ENCODE results near the gene STMN1.
A peak's percentile ranks its signal among the peaks of the same experiment; 100 is the strongest.

The STMN1 gene

DNA sequence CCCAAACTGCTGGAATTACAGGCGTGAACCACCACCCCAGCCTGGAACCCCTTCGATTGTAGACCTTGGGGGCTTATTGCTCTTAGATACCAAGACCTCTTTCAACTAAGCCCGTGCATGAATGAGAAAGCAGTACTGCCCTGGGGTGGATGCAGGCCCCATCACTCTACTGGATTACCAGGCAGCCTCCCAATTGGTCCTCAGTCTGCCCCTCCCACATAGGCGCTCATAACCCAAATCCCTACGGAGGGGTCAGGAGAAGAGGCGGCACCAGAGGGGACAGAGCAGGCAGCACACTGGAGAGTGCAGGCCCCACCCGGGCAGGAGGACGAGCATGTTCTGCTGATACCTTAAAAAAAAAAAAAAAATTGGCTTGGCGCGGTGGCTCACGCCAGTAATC, 12.4 kb upstream of the STMN1 start:
- DNase-seq, result no peak

DNA sequence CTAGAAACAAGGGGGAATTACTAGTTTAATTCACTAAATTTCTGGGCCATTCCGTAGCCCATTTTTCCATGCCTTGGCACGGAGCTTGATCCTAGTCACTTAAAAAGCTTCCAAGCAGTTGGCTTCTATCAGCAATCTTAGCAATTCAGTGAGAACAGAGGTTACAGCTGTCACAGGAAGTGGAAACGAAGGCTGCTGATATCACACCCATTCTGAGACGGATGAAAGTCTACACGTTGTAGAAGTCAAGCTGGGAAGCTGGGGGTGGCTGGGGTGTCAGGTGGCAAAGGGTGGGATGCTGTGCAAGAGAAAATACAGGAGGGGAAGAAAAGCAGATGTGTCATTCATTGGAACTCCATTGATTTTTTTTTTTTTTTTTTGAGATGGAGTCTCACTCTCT, 11.8 kb upstream of the STMN1 start:
- no peak for DNase-seq

DNA sequence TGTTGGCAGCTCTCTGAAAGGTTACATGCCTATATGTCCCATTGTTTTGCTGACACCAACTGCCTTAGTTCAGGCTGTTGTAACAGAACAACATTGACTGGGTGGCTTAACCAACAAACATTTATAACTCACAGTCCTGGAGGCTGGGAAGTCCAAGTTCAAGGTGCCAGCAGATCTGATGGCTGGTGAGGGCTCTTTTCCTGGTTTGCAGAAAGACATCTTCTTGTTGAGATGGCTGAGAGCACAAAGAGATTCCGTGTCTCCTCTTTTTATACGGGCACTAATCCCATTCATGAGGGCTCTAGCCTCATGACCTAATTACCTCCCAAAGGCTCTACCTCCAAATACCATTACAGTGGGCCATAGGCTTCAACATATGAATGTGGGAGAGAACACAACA, 10.2 kb upstream of the STMN1 start:
- DNase-seq, result no peak

DNA sequence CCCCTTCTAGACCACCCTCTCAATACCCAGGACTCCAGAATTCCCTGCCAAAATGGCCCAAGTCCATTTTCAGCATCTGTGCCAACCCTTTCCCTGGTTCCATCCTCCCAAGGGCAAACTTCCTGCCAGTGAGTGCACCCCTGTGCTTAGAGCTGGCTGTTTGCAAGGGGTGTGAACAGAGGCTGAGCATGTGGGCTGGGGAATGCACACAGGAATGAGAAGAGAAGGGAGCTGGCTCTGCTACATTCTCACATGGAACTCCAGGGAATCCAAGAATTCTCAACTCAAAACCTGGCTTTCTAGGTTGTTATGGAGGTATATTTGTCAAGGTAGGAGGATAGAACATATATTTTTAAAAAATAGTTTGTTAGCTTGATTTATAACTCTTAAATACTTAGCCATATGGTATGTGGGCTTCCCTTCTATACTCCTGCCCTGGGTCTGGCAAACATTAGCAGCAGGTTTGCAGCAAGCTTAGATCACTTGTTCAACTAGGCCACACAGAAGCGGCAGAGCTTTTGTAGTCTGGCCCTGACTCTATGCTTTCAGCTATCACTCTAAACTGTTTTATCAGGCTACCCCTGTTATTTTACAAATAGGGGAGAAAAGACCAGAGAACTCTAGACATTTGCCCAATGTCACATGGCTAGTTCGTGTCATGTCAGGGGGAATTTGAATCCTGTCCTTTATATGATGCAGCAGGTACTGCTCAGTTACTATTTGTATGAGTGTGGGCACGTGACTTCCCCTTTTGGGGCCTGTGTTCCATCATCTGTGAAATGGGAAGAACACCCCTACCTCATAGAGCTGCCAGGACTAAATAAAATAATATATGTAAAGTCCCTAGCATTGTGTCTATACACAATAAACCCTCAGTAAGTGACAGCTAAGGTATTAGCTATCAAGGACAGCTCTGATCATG, 8.1 kb upstream of the STMN1 start:
- peak; percentile 28 for DNase-seq

DNA sequence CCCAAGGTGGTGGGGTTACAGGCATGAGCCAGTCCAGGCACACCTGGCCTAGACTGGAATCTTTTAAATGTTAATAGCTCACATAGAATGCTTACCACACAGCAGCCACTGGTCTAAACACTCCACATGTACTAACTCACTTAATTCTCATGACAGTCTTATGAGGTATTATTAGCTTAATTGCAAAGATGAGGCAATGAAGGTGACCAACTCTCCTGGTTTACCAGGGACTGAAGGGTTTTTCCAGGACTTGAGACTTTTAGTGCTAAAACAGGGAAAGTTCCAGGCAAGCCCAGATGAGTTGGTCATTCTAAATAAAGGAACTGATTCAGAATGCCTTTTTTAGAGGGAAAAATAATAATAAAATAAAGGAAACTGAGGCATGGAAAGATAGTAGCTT, 7.0 kb upstream of the STMN1 start:
- no peak for DNase-seq

DNA sequence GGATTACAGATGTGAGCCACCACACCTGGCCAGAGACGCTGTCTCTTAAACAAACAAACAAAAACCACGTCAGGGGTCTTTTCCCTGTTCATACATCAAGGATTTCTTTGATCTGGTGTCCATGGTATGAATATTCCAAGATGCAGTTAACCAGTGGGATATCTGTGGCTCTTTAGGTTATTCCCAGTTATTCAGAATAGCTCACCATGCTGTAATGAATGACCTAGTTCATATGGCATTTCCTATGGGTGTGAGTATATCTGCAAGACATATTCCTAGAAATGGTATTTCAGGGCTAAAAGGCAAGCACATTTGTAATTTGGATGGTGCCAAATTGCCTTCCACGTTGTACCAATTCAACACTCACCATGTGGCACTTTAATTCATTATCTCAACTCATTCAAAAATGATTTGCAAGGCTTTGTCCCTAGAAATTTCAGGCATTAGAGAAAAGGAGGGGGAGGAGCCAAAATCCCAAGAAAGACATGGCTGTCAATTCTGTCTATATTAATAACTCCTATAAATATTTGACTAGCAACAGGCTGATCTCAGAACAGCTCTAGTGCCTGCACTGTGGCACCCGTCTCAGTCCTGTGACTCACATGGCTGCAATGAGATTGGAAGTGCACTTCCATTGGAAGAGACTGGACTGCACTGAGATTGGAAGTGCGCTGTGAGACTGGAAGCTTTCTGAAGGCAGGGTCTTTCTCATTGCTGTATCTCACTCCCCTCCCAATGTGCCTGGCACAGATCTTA, 6.0 kb upstream of the STMN1 start:
- DNase-seq, result no peak

DNA sequence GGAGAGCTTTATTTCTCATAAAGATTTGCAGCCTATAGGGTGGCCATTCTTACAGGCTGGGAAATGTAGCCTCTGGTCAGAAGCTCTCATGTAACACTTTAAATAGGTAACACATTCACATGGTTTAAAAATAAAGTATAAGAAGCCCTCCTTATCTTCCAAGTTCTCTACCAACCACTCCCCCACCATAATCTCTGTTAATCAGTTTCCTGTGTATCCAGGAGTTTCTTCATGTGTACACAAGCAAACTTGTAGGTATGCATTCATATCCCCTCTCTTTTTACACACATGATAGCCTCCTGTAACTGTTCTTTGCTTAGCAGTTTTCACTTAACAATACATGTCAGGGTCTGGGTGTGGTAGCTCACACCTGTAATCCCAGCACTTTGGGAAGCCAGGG, 4.9 kb upstream of the STMN1 start:
- DNase-seq, result no peak

DNA sequence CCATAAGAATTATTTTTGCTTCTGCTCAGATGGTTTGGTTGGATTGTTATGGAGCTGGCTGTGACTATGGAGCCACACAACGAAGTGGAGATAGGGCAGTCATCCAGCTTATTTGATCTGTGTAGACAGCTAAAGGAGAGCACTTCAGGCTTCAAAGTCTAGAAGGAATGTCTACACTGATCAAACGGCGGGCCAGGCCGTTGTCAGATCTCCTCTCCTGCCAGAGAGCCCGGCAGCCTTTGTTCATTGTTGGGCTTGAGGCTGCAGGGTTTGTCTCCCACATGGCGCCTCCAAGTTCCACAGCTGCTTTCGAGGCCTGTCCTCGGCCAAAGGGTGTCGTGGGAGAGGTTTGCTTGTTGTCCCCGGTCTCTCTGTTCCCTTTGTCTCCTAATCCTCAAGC, 2.8 kb upstream of the STMN1 start:
- no peak for DNase-seq

DNA sequence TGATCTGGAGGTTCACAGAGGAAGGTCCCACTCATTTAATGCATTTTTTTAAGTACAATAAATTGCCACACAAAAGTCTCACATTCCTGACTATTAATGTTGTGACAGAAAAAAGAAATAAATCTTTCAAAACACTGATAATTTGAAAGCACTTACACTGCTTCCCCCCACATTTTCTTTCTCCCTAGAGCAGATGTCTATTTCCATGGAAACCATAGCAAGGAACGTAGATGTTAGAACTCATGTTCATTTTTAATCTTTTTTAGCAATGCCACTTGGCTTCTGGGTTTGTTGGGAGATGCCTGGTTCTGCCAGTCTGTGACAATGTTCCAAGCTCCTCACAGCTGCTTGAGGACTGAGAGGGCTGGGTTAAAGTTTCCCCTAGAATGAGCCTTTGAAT, 1.9 kb upstream of the STMN1 start:
- DNase-seq, result no peak

DNA sequence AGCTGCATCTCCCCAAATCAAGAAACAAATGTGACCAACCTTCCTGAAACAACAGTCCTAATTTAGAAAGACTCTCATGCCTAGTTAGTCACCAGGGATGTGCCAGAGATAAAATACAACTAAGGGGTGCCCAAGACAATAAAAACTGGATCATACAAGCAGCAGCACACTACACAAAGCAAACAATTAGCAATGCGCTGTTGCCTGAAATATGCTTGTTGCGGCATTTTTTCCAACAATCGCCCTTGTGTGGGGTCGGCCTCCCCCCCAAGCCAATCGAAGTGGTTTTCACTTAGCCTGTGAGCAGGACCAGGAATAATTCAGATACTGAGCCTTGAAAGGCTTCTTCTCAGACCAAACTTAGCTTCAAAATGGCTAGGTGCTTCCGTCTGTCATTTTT, 1.4 kb upstream of the STMN1 start:
- no peak for DNase-seq

DNA sequence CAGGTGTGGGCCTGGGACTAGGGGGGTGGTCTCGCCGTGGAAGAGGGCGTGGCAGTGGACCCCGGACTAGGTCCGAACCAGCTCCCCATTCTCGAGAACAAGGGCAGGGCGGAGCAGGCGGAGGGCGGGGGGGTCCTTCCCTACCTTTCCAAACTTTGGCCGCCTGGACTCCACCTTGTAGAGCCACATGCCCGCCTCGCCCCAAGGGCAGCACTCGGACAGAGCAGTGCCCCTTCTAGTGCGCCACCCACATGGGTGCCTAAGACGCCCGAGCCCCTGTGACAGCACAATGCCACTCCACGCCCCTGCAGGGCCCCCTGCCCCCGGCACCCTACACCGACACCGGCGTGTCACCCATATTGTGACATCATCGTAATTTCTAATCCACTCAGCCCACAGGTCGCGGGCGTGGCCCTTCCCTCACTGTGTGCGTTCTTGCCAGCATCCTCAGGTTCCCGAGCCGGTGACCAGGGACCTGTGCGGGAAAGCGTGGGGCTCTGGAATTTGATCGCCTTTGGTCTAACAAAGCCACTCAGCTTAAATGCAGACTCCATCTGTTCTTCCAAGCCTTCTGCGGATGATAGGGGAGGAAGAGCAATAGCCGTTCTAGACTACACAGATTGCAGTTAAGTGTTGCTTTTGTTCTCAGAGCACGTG, 553 bp upstream of the STMN1 start:
- DNase-seq, result peak; percentile 64

DNA sequence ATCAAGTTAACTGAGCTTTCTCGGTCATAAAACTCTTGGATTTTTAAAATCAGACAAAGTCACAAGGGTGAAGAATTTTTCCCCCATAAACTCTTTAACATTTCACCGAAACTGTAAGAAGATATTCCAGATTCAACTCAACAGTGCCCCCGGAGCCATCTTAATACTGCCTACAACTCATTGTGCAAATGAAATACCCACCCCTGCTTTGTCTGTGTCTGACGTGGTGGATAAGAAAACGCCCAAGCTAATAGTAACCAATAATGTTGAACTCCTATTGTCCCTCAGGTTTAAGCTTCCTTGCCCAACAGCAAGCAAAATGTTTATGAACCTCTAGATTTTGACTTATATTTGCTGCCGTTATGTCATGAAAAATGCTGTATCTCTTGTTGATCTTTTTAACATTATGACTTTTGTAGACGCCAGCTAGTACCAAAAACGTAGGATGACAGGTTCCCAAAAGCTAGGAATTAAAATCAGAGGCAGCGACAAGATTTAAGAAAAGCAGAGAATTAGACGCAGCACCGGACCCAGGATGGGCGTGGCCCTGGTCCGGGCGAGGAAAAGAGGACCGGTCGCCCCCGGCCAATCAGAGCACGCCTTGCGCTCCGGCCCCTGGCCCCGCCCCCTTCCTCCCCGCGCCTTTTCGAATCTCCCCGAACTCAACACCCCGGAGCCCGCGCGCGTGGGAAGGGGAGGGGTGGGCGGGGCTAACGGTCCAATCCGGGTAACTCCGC, 1.1 kb downstream of the STMN1 start:
- DNase-seq, result peak; percentile 76

DNA sequence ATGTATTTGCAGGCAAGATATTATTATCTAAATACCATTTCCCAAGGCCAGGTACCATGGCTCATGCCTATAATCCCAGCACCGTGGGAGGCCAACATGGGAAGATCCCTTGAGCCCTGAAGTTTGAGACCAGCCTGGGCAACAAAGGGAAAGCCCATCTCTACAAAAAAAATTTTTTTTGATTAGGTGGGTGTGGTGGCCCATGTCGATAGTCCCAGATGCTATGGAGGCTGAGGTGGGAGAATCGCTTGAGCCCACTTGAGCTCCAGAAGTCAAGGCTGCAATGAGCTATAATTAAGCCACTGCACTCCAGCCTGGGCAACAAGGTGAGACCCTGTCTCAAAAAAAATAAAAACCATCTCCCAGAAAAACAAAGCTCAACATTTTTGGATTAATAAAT, 2.2 kb downstream of the STMN1 start:
- DNase-seq, result no peak

DNA sequence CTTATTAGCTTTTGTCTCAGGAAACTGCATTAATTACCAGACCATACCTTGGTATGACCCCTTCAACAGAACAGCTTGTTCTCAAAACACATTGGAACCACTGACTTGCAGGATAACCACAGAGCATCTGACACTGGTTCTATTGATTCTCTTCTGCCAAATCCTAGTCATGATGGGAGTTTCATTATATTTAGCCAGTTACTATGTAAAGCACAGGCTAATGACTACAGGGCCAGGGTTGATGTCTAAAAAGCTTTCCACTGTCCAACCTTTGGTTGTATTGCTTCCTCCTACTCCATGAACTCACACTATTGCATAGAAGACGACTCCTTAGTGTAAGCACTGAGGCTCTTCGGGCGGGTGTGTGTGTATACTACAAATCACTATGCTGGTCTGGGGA, 3.8 kb downstream of the STMN1 start:
- DNase-seq, result no peak

DNA sequence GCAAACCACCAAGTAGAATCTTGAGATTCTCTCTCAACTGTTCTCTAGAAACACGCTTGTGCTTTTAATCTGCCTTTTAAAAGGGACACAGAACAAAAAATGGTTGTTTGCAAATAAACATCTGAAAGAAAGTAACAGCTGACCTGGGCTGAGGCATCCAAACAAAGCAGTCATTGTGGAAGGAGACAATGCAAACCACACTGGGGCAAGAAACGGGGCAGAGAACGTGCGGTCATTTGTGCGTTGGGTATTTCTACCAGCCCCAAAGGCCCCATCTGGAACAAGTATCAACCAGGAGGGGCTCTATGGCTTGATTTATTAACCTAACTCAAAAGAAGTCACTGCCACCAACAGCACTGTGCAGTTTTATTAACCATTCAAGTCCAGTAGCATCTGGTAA, 6.0 kb downstream of the STMN1 start:
- no peak for DNase-seq

DNA sequence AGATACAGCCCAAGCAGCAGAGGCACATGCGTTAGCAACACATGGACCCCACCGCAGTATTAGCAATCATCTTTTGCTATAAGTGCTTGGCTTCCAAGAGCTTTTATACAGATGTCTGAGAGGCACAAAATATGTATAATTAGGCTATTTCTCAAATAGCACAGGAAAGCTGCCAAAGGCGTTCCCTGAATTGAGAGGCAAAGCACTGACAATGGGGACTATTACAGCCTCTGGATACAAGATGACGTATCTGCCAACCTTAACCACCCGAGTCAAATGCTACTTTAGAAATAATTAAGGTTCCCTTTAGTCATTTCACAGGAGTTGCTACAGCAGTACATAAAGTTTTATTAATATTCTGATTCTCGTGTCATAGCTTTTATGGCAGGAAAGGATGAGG, 6.4 kb downstream of the STMN1 start:
- no peak for DNase-seq

DNA sequence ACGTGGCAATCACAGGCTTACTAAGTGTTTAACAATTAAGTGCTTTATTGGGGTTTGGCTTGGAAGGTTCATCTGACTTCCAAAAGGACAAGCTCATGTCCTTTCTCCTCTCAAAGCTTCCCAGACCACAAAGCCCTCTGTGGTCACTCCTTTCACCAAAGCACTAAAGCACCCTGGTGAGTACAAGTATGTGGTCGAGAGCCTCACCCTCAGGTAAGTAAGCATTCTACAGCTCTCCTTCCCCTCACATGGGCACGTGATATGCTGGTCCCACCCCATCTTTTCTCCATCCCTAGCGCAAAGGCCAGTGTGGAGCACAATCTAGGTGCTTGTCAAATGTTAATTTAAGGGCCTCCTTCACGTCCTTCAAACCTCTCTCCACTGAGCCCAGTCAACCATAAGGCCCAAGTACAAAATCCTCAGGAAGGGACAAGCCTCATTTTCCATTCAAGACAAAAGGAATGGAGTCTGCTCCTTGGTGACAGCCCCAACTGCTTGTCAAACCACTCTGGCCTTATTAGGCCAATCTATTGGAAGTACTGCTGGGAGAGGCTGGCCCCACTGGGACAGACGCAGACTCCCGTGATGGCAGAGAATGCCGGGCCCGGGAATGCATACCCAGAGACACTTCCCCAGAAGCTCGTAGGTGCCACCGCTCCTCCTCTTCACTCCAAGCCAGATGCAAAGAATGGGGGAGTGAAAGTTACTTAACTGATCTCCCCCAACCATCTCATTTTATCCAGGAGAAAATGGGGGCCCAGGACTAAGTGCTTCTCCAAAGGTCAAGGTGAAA, 7.8 kb downstream of the STMN1 start:
- no peak for DNase-seq

DNA sequence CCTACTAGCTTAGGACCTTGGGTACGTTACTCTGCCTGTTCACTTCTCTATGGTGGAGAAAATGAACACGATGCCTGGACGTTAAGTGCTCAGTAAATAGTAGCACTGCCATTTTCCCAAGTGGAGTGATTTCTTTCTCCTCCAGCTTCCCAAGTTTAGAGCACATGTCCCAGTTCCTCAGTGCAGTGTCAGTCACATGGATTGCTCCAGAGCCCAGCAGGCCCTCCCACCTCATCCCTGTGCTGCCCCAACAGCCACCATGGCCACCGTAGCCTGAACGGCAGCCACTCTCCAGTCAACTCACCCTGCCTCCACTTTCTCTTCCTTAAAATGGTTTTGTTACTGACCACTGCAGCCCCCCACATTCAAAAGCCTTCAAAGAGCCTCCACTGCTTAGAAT, 8.5 kb downstream of the STMN1 start:
- DNase-seq, result no peak

DNA sequence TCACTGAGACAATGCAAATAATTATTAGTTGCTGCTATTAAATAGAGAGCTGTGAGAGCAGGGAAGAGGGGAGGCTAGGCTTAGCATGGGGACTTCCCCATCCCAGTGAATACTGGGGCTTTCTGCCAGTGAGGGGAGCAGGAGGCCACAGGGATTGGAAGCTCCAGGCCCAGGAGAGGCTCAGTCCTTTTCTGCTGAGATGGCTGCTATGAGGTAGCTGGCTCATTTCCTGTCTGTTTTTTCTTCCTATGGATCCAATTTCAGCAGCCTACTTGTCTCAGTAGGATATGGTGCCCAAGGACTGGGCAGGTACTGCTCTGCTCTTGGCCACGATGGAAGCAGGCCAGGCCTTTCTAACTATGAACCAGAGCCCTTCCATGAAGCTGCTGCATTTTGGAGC, 10.0 kb downstream of the STMN1 start:
- no peak for DNase-seq

DNA sequence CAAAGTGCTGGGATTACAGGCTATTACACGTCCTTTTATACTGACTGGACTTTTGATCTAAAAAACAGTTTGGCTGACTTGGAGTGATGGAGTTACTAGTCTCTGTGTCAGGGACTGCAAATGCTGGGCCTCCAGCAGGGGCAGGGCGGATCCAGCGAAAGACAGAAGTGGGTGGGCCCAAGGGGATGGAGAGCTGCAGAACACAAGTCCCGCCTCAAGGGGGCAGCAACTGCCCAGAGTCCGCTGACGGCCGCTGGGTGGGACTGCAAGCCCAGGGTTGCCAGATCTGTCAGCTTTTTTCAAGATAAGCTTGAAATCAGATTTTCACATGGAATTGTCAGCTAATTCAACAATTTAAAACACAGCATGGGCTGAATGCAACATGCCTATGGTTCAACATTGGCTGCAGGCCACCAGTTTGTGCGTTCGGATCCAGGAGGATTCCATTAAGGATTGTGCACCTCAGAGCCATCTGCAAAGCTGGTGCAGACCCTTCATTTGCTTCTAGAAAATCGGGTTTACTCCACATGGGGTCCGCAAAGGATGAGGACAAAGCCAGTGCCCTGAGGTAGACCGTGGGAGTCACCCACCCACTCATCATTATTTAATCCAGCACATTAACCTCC, 10.7 kb downstream of the STMN1 start:
- DNase-seq, result peak; percentile 72

DNA sequence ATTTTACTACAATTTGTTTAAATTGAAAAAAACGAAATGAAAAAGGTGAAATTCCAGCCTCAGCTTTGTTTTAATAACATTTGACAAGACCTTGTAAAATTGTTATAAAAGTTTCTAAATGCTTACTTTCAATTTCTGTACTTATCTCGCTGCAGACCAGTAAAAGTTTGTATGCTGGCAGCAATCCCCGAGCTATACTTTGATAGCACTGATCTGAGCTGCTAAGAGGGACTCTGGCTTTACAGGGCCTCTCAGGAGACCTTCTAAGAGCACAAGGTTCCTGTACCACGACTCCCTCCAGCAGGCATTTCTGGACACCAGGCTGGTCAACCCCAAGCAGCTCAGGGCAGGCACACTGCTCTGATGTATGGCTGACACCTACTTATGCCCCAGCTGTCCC, 13.1 kb downstream of the STMN1 start:
- no peak for DNase-seq

DNA sequence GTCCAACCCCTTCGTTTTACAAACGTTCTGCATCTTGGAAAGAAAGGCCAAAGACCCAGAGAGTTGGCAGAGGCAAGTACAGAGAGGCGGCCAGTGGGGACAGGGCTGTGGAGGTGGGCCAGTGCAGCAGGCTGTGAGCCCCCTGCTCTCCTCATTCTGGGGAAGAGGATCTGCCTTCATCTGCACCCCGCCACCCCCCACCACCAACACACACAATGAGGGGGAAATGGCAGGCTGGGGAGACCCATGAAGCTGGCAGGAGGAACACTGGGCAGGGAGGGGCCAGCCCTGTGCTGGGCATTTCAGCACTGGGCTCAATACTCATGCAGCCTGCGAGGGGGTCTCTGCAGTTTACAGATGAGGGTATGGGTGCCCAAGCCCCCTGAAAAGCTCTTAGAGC, 14.6 kb downstream of the STMN1 start:
- no peak for DNase-seq

All from DMS 273 treated with DMSO at 0.1 percent for 48 hours (cell line).